Activated CD8-positive, alpha-beta memory T cell treated with anti-CD3 and anti-CD28 coated beads, Interleukin-2, amount 10 ng/mL, durations not matched to agents 7 days and 5 days (primary cell): Measurements from ENCODE around the gene LRCH3. TPM values are rescaled to one million over a fixed set of nuclear protein-coding genes. Genes with fewer than 3 reads are reported as not detected.

ENCODE experiments used
- ATAC-seq: fragments of 150-1000 bp; cut with Tn5 transposase; one replicate; pipeline ENCODE4 v1.10.0; 2021; ENCODE audit warnings: moderate library complexity
- CTCF ChIA-PET: fragments of 350-600 bp; sonication (Branson Sonifier 250); formaldehyde crosslinking; loops from one replicate; lab custom pipeline; 2021; ENCODE audit warnings: antibody characterized with exemption; lab: Charles Lee
- DNase-seq: peaks from one replicate; pipeline ENCODE4 v3.0.0-alpha.2; 2020
- H3K27ac Mint-ChIP-seq: one replicate; pipeline ENCODE4 v1.8.0; 2021; ENCODE audit warnings: mild to moderate bottlenecking, mixed read lengths
- H3K27me3 Mint-ChIP-seq: one replicate; pipeline ENCODE4 v1.8.0; 2021; ENCODE audit warnings: mixed read lengths
- H3K36me3 Mint-ChIP-seq: one replicate; pipeline ENCODE4 v1.8.0; 2021; ENCODE audit warnings: mild to moderate bottlenecking, mixed read lengths
- H3K4me1 Mint-ChIP-seq: one replicate; pipeline ENCODE4 v1.8.0; 2021; ENCODE audit warnings: mixed read lengths
- H3K4me3 Mint-ChIP-seq: one replicate; pipeline ENCODE4 v1.8.0; 2021; ENCODE audit warnings: mild to moderate bottlenecking, moderate library complexity, mixed read lengths
- H3K9me3 Mint-ChIP-seq: one replicate; pipeline ENCODE4 v1.8.0; 2022; ENCODE audit warnings: low read depth, mixed read lengths
- total RNA-seq, 2 experiments: library from RNA; stranded (reverse); gene quantifications; one replicate each; pipeline ENCODE4 v1.2.3, GENCODE V29; 2021

LRCH3 gene
- total RNA-seq, 2 experiments from 2014 or later = 62.2 to 62.6 TPM

- CTCF ChIA-PET = no interaction called here
- H3K27ac Mint-ChIP-seq = no peak overlapping the region
- H3K9me3 Mint-ChIP-seq = no peaks in the 10 kb centered on the region
- peaks cover 10% of the 10 kb centered on the region for H3K4me1 Mint-ChIP-seq
- H3K4me3 Mint-ChIP-seq = no peak overlapping the region
- ATAC-seq (no peak), DNase-seq (no peak)
- H3K27me3 Mint-ChIP-seq = no peaks in the 10 kb centered on the region
- H3K36me3 Mint-ChIP-seq = peaks cover 36% of the 10 kb centered on the region
These were observed 67.1 kb downstream of the LRCH3 start for GRCh38 chr3:197858133-197858532.

- DNase-seq (no peak), ATAC-seq (no peak)
- no peak overlapping the region for H3K27ac Mint-ChIP-seq
- no peaks in the 10 kb centered on the region for H3K27me3 Mint-ChIP-seq
- peaks cover 10% of the 10 kb centered on the region for H3K4me1 Mint-ChIP-seq
- no peaks in the 10 kb centered on the region for H3K9me3 Mint-ChIP-seq
- CTCF ChIA-PET = no interaction called here
- H3K4me3 Mint-ChIP-seq = no peak overlapping the region
- peaks cover 37% of the 10 kb centered on the region for H3K36me3 Mint-ChIP-seq
These were observed 67.5 kb downstream of the LRCH3 start for GRCh38 chr3:197858598-197858997.

GRCh38 chr3:197866035-197866434 is 75.0 kb downstream of the LRCH3 start:
- Mint-ChIP-seq H3K27me3 (no peaks in the 10 kb centered on the region), H3K36me3 (peaks cover 24% of the 10 kb centered on the region), H3K4me3 (no peak overlapping the region), H3K9me3 (no peaks in the 10 kb centered on the region), H3K27ac (no peak overlapping the region), H3K4me1 (peaks cover 16% of the 10 kb centered on the region)
- CTCF ChIA-PET = interaction anchor here (1.0 to 1.3 kb wide), 2 partner anchors 40 to 44 kb away, joined by 3 to 4 read pairs; no protein-coding TSS in a partner anchor
- DNase-seq (no peak), ATAC-seq (no peak)

- H3K36me3 Mint-ChIP-seq = peaks cover 40% of the 10 kb centered on the region
These were observed 82.3 kb downstream of the LRCH3 start for GRCh38 chr3:197873329-197873728.

GRCh38 chr3:197874064-197874463 is 83.0 kb downstream of the LRCH3 start:
- no peak overlapping the region for H3K27ac Mint-ChIP-seq
- CTCF ChIA-PET = no interaction called here
- peaks cover 45% of the 10 kb centered on the region for H3K36me3 Mint-ChIP-seq
- H3K27me3 Mint-ChIP-seq = no peaks in the 10 kb centered on the region
- DNase-seq (no peak), ATAC-seq (no peak)
- H3K4me1 Mint-ChIP-seq = peaks cover 13% of the 10 kb centered on the region
- H3K9me3 Mint-ChIP-seq = peaks cover 2% of the 10 kb centered on the region
- no peak overlapping the region for H3K4me3 Mint-ChIP-seq

More at GRCh38 chr3:197873329-197873728, 82.3 kb downstream of the LRCH3 start:
- Mint-ChIP-seq H3K9me3 (peaks cover 2% of the 10 kb centered on the region), H3K27me3 (no peaks in the 10 kb centered on the region), H3K4me3 (no peak overlapping the region), H3K4me1 (peaks cover 12% of the 10 kb centered on the region), H3K27ac (no peak overlapping the region)
- CTCF ChIA-PET = no interaction called here
- DNase-seq (no peak), ATAC-seq (no peak)

- Mint-ChIP-seq H3K36me3 (peaks cover 45% of the 10 kb centered on the region), H3K4me3 (no peak overlapping the region)
- CTCF ChIA-PET = no interaction called here
These were observed 83.6 kb downstream of the LRCH3 start for GRCh38 chr3:197874653-197875052.

GRCh38 chr3:197877902-197878301 is 86.8 kb downstream of the LRCH3 start:
- H3K4me3 Mint-ChIP-seq = no peak overlapping the region
- DNase-seq (no peak), ATAC-seq (no peak)
- H3K36me3 Mint-ChIP-seq = peaks cover 40% of the 10 kb centered on the region
- H3K27me3 Mint-ChIP-seq = no peaks in the 10 kb centered on the region
- H3K9me3 Mint-ChIP-seq = peaks cover 2% of the 10 kb centered on the region
- peaks cover 22% of the 10 kb centered on the region for H3K4me1 Mint-ChIP-seq
- CTCF ChIA-PET = no interaction called here
- H3K27ac Mint-ChIP-seq = peak overlapping the region; percentile 89

More at GRCh38 chr3:197874653-197875052, 83.6 kb downstream of the LRCH3 start:
- Mint-ChIP-seq H3K9me3 (peaks cover 2% of the 10 kb centered on the region), H3K4me1 (peaks cover 14% of the 10 kb centered on the region), H3K27me3 (no peaks in the 10 kb centered on the region), H3K27ac (no peak overlapping the region)
- ATAC-seq (no peak), DNase-seq (no peak)

GRCh38 chr3:197878427-197878826 is 87.4 kb downstream of the LRCH3 start:
- Mint-ChIP-seq H3K4me1 (peaks cover 22% of the 10 kb centered on the region), H3K27ac (peak overlapping the region; percentile 89), H3K36me3 (peaks cover 39% of the 10 kb centered on the region), H3K4me3 (peak overlapping the region; percentile 32), H3K27me3 (no peaks in the 10 kb centered on the region), H3K9me3 (peaks cover 2% of the 10 kb centered on the region)
- peak; percentile 84 for DNase-seq
- CTCF ChIA-PET = no interaction called here
- ATAC-seq = peak; percentile 93

- peaks cover 22% of the 10 kb centered on the region for H3K4me1 Mint-ChIP-seq
- CTCF ChIA-PET = interaction anchor here (1.4 kb wide), 1 partner anchor 27 kb away, joined by 3 read pairs; no protein-coding TSS in a partner anchor
- ATAC-seq = no peak
- no peaks in the 10 kb centered on the region for H3K27me3 Mint-ChIP-seq
- H3K36me3 Mint-ChIP-seq = peaks cover 43% of the 10 kb centered on the region
- H3K4me3 Mint-ChIP-seq = no peak overlapping the region
- peaks cover 2% of the 10 kb centered on the region for H3K9me3 Mint-ChIP-seq
- DNase-seq = no peak
- H3K27ac Mint-ChIP-seq = no peak overlapping the region
These were observed 89.6 kb downstream of the LRCH3 start for GRCh38 chr3:197880491-197881269.

GRCh38 chr3:197881270-197881969 is 90.4 kb downstream of the LRCH3 start:
- peaks cover 2% of the 10 kb centered on the region for H3K9me3 Mint-ChIP-seq
- peaks cover 42% of the 10 kb centered on the region for H3K36me3 Mint-ChIP-seq
- DNase-seq (no peak), ATAC-seq (no peak)
- H3K4me1 Mint-ChIP-seq = peaks cover 22% of the 10 kb centered on the region
- H3K4me3 Mint-ChIP-seq = no peak overlapping the region
- CTCF ChIA-PET = interaction anchor here (1.4 kb wide), 1 partner anchor 28 kb away, joined by 3 read pairs; no protein-coding TSS in a partner anchor
- H3K27me3 Mint-ChIP-seq = no peaks in the 10 kb centered on the region
- no peak overlapping the region for H3K27ac Mint-ChIP-seq

- CTCF ChIA-PET = interaction anchor here (1.4 kb wide), 1 partner anchor 28 kb away, joined by 3 read pairs; no protein-coding TSS in a partner anchor
- H3K4me3 Mint-ChIP-seq = no peak overlapping the region
- H3K9me3 Mint-ChIP-seq = peaks cover 2% of the 10 kb centered on the region
- no peak overlapping the region for H3K27ac Mint-ChIP-seq
- peaks cover 22% of the 10 kb centered on the region for H3K4me1 Mint-ChIP-seq
- ATAC-seq = no peak
- H3K36me3 Mint-ChIP-seq = peaks cover 40% of the 10 kb centered on the region
- no peaks in the 10 kb centered on the region for H3K27me3 Mint-ChIP-seq
- no peak for DNase-seq
These were observed 90.9 kb downstream of the LRCH3 start for GRCh38 chr3:197881970-197882338.

- Mint-ChIP-seq H3K4me3 (no peak overlapping the region), H3K9me3 (no peaks in the 10 kb centered on the region), H3K27ac (no peak overlapping the region), H3K27me3 (no peaks in the 10 kb centered on the region), H3K4me1 (peaks cover 22% of the 10 kb centered on the region), H3K36me3 (peaks cover 38% of the 10 kb centered on the region)
- CTCF ChIA-PET = no interaction called here
- DNase-seq (no peak), ATAC-seq (no peak)
These were observed 91.5 kb downstream of the LRCH3 start for GRCh38 chr3:197882586-197882985.

GRCh38 chr3:197883541-197883940 is 92.5 kb downstream of the LRCH3 start:
- ATAC-seq = no peak
- CTCF ChIA-PET = no interaction called here
- H3K4me3 Mint-ChIP-seq = no peak overlapping the region
- peaks cover 14% of the 10 kb centered on the region for H3K4me1 Mint-ChIP-seq
- peaks cover 32% of the 10 kb centered on the region for H3K36me3 Mint-ChIP-seq
- no peaks in the 10 kb centered on the region for H3K27me3 Mint-ChIP-seq
- H3K27ac Mint-ChIP-seq = no peak overlapping the region
- H3K9me3 Mint-ChIP-seq = no peaks in the 10 kb centered on the region
- no peak for DNase-seq
